Esophagus squamous epithelium (tissue), 5 donors: ENCODE results near the gene HLA-A. TPM values are rescaled to one million over a fixed set of nuclear protein-coding genes. Genes with fewer than 3 reads are reported as not detected.

ENCODE experiments used
- DNase-seq: peaks from one replicate; lab custom pipeline; 2025; lab: John Stamatoyannopoulos, UW
- H3K27ac ChIP-seq, 4 donors: fragments of 200-600 bp; sonication (generic); one replicate each; pipeline ENCODE4 v1.5.1; 2016 to 2019; ENCODE audit warnings: mild to moderate bottlenecking in 1 of 4
- H3K27me3 ChIP-seq, 4 donors: fragments of 200-600 bp; sonication (generic); 1 replicate in 3 of 4; 2 replicates in 1 of 4; pipeline versions ENCODE4 v1.5.1 to v1.6.0; 2017 to 2021; ENCODE audit warnings: antibody characterized with exemption in 1 of 4
- H3K36me3 ChIP-seq, 3 donors: fragments of 200-600 bp; sonication (generic); one replicate each; pipeline ENCODE4 v1.5.1; 2016 to 2019
- H3K4me1 ChIP-seq, 3 donors: fragments of 200-600 bp; sonication (generic); one replicate each; pipeline ENCODE4 v1.5.1; 2017 to 2019
- H3K4me3 ChIP-seq, 4 donors: fragments of 200-600 bp; sonication (generic); 1 replicate in 3 of 4; 2 replicates in 1 of 4; pipeline ENCODE4 v1.5.1; 2016 to 2019; ENCODE audit warnings: mild to moderate bottlenecking in 2 of 4, moderate library complexity in 1 of 4
- H3K9me3 ChIP-seq, 3 donors: fragments of 200-600 bp; sonication (generic); one replicate each; pipeline ENCODE4 v1.5.1; 2016 to 2019
- CTCF ChIP-seq, 6 experiments: fragments of 450-650 bp in 4 of 6; fragments of 200-600 bp in 2 of 6; sonication (generic) in 2 of 6; IDR thresholded peaks; one replicate each; pipeline ENCODE4 v1.5.1; 2016 to 2019; ENCODE audit warnings: antibody characterized with exemption in 6 of 6, mild to moderate bottlenecking in 4 of 6, moderate library complexity in 4 of 6
- POLR2A ChIP-seq, 4 donors: fragments of 450-650 bp; IDR thresholded peaks; one replicate each; pipeline ENCODE4 v1.6.1; 2017; ENCODE audit warnings: antibody characterized with exemption in 4 of 4, mild to moderate bottlenecking in 4 of 4, moderate library complexity in 3 of 4
- WGBS, 2 donors: methylation state at CpG; one replicate each; pipeline ENCODE4 v1.1.5; 2018; 5-methylcytosine and 5-hydroxymethylcytosine counted together
- intact Hi-C: fragments of 100-400 bp; cut with DNase I; formaldehyde crosslinking; loops from one replicate; pipeline ENCODE4 v1.15.0; 2022
- small RNA-seq, 4 donors: library from RNA; depleted of rRNA; stranded (forward); fragments of <200 nt; gene quantifications; one replicate each; pipeline ENCODE3, GENCODE V24; 2016
- total RNA-seq, 4 donors: library from RNA; depleted of rRNA; stranded (reverse); fragments of >200 nt; gene quantifications; one replicate each; pipeline ENCODE4 v1.1.0, GENCODE V29; 2016
- donor health status: DM: yes; HTN: yes; CAD: no.

Gene HLA-A
- total RNA-seq, 4 donors from 2014 or later: 182 to 1,095 (median 304) TPM

- no peaks in the 10 kb centered on the region for H3K36me3 ChIP-seq
- no peak for TF ChIP-seq POLR2A (IDR thresholded peaks at IDR 0.05)
- TF ChIP-seq CTCF (IDR thresholded peaks at IDR 0.05): no peak
- no peaks in the 10 kb centered on the region for H3K4me1 ChIP-seq
- no peak overlapping the region for H3K4me3 ChIP-seq
- no peak for DNase-seq
- H3K27me3 ChIP-seq: peaks cover 0 to 14% (median 0%) of the 10 kb centered on the region in 4 donors
- intact Hi-C loops: no loop called here
- H3K9me3 ChIP-seq: no peaks in the 10 kb centered on the region
- H3K27ac ChIP-seq: no peak overlapping the region
These were observed 48.6 kb downstream of the HLA-A start for GRCh38 chr6:29990931-29991330.

- no peaks in the 10 kb centered on the region for H3K4me1 ChIP-seq
- no peaks in the 10 kb centered on the region for H3K9me3 ChIP-seq
- H3K4me3 ChIP-seq: no peak overlapping the region
- H3K36me3 ChIP-seq: no peaks in the 10 kb centered on the region
- DNase-seq: no peak
- intact Hi-C loops: no loop called here
- no peak overlapping the region for H3K27ac ChIP-seq
- H3K27me3 ChIP-seq: peaks cover 0 to 20% (median 0%) of the 10 kb centered on the region in 4 donors
- TF ChIP-seq POLR2A (IDR thresholded peaks at IDR 0.05): no peak
- TF ChIP-seq CTCF (IDR thresholded peaks at IDR 0.05): no peak
- 49 to 60% methylated on average over 2 of the region's 2 CpGs for WGBS, 2 donors
These were observed 50.5 kb downstream of the HLA-A start for GRCh38 chr6:29992807-29993206.

GRCh38 chr6:29994826-29995225 is 52.5 kb downstream of the HLA-A start:
- no peak for TF ChIP-seq CTCF (IDR thresholded peaks at IDR 0.05)
- TF ChIP-seq POLR2A (IDR thresholded peaks at IDR 0.05): no peak
- WGBS, 2 donors: 67 to 85% methylated on average over 3 to 4 of the region's 5 CpGs
- Histone ChIP-seq H3K27ac (no peak overlapping the region), H3K9me3 (no peaks in the 10 kb centered on the region), H3K36me3 (no peaks in the 10 kb centered on the region), H3K27me3 (peaks cover 0 to 36% (median 0%) of the 10 kb centered on the region in 4 donors), H3K4me1 (peaks cover 0 to under 1% (median 0%) of the 10 kb centered on the region in 3 donors), H3K4me3 (no peak overlapping the region)
- DNase-seq: no peak
- intact Hi-C loops: no loop called here

GRCh38 chr6:29995340-29995777 is 53.0 kb downstream of the HLA-A start:
- H3K27ac ChIP-seq: no peak overlapping the region
- peaks cover 0 to 5% (median 0%) of the 10 kb centered on the region in 3 donors for H3K4me1 ChIP-seq
- TF ChIP-seq CTCF (IDR thresholded peaks at IDR 0.05) (no peak), POLR2A (IDR thresholded peaks at IDR 0.05) (no peak)
- no peak for DNase-seq
- H3K36me3 ChIP-seq: no peaks in the 10 kb centered on the region
- H3K9me3 ChIP-seq: no peaks in the 10 kb centered on the region
- H3K27me3 ChIP-seq: peaks cover 0 to 36% (median 0%) of the 10 kb centered on the region in 4 donors
- H3K4me3 ChIP-seq: no peak overlapping the region
- intact Hi-C loops: no loop called here
- 24 to 35% methylated on average over 2 of the region's 2 CpGs for WGBS, 2 donors

Small RNA genes within 50 kb of the gene (small RNA-seq; reads per million reads assigned to genes)
- 0 reads per million in 4 donors for gene HLA-U

Other genes starting within 250 kb of the HLA-A start
- 10 to 100 TPM in 3 of 4 donors, 1 to 10 TPM in 1; 8.7 to 56.1 (median 31.0) TPM for gene HLA-F, start 219.1 kb upstream of the HLA-A start, total RNA-seq
- under 1 TPM in 2 of 4 donors, not detected in 2; 0.18 to 0.27 TPM for gene HLA-G, start 114.7 kb upstream of the HLA-A start, total RNA-seq
- 10 to 100 TPM; 13.2 to 35.8 (median 19.8) TPM for gene POLR1H, start 118.7 kb downstream of the HLA-A start, total RNA-seq
- gene PPP1R11, start 124.7 kb downstream of the HLA-A start, total RNA-seq: 10 to 100 TPM; 36.5 to 40.9 (median 37.3) TPM
- 10 to 100 TPM in 1 of 4 donors, 1 to 10 TPM in 3; 3.1 to 11.4 (median 9.2) TPM for gene RNF39, start 133.2 kb downstream of the HLA-A start, total RNA-seq
- gene TRIM31, start 170.6 kb downstream of the HLA-A start, total RNA-seq: under 1 TPM in 1 of 4 donors, not detected in 3; 0.23 TPM
- not detected for gene TRIM40, start 193.6 kb downstream of the HLA-A start, total RNA-seq
- not detected for gene TRIM10, start 218.7 kb downstream of the HLA-A start, total RNA-seq
- gene TRIM15, start 221.0 kb downstream of the HLA-A start, total RNA-seq: not detected